C4-2B (cell line): ENCODE results near the gene AGAP1.

Experiments
- CTCF ChIP-seq: fragments of 450-650 bp; conservative IDR thresholded peaks from 2 replicates; pipeline ENCODE4 v1.5.1; 2017; ENCODE audit warnings: mild to moderate bottlenecking
- ZFX ChIP-seq: fragments of 450-650 bp; IDR thresholded peaks from 2 replicates; pipeline ENCODE4 v1.6.1; 2017

- TF ChIP-seq ZFX = no peak
- TF ChIP-seq CTCF = no peak
Measured at GRCh38 chr2:235569837-235570236, 76.0 kb downstream of the AGAP1 start.
